T-helper 2 cell treated with Interferon-gamma antibody and Interleukin-4, amounts not matched to agents 100 ng/mL and 5 ng/mL, for 36 hours (primary cell): ENCODE measurements around the gene DOK7. TPM values are rescaled to one million over a fixed set of nuclear protein-coding genes. Genes with fewer than 3 reads are reported as not detected.

ENCODE experiments used
- intact Hi-C: fragments of 100-400 bp; cut with micrococcal nuclease; formaldehyde crosslinking; loops from one replicate; pipeline ENCODE4 v1.15.1; 2023
- total RNA-seq: library from RNA; stranded (reverse); gene quantifications from 2 replicates; pipeline ENCODE4 v1.2.3, GENCODE V29; 2022

Gene DOK7, protein sequence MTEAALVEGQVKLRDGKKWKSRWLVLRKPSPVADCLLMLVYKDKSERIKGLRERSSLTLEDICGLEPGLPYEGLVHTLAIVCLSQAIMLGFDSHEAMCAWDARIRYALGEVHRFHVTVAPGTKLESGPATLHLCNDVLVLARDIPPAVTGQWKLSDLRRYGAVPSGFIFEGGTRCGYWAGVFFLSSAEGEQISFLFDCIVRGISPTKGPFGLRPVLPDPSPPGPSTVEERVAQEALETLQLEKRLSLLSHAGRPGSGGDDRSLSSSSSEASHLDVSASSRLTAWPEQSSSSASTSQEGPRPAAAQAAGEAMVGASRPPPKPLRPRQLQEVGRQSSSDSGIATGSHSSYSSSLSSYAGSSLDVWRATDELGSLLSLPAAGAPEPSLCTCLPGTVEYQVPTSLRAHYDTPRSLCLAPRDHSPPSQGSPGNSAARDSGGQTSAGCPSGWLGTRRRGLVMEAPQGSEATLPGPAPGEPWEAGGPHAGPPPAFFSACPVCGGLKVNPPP
- not detected in 2 replicates for total RNA-seq

- intact Hi-C loops, result no loop called here
Observed at GRCh38 chr4:3462790-3463415, at the start of gene DOK7. Gene DOK7 (plus strand): TSS chr4:3463306. CDS start chr4:3463376, 70 bp downstream.

DNA sequence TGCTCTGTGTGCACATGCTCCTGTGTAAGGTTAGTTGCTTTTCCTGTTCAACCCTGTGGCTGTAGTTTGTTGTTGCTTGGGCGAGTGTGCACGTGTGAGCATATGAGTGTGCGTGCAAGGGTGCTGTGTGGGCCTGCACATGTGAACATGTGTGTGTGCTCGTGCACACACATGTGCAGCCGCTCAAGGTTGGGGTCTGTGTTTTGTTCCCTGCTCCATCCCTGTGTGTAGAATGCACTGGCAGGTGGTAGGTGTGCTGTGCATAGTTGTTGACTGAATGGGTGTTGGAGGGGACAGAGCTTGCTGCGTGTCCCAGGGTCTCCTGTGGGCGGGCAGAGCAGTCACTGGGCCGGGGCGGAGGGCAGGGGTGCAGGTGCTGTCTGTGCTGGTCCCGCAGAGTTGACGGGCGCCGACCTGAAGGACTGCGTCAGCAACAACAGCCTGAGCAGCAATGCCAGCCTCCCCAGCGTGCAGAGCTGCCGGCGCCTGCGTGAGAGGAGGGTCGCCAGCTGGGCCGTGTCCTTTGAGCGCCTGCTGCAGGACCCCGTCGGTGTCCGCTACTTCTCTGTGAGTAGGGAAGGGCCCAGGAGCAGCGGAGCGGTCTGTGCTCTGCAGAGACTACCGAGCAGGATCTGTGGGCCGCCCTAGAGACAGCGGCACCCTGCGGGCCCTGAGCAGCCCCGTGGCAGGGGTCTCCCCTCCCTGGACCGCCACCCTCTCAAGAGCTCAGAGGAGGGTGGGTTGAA lies 49.3 kb upstream of the DOK7 start:
- intact Hi-C loops, result no loop called here

- intact Hi-C loops, result no loop called here
Observed at GRCh38 chr4:3414421-3415279, 48.5 kb upstream of the DOK7 start.

DNA sequence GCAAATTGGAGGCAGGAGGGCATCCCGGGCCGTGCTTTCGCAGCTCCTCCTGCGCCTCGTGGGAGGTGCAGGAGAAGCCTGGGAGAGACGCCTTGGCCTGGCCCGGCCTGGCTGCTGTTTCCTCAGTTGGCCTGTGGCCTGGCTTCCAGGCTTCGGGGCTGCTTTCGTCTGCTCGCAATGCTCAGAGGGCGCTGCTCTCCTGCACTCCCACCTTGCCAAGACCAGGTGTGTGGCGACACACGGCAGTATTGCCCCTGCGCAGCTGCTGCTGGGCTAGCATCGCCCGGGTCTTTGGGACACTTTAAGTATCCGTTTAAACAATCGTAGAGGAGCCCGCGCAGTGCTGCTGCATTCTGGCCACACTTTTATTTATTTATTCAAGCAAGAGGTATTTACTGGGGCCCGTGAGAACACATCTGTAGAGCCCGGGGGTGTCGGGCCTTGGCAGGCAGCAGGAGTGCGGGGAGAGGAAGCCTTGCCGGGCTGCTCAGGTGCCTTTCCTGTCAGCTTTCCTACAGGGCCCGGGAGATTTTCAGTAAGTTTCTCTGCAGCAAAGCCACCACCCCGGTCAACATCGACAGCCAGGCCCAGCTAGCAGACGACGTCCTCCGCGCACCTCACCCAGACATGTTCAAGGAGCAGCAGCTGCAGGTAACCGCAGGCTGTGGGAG lies 47.5 kb upstream of the DOK7 start:
- intact Hi-C loops, result no loop called here

- intact Hi-C loops, result no loop called here
Observed at GRCh38 chr4:3416270-3416669, 46.8 kb upstream of the DOK7 start.

DNA sequence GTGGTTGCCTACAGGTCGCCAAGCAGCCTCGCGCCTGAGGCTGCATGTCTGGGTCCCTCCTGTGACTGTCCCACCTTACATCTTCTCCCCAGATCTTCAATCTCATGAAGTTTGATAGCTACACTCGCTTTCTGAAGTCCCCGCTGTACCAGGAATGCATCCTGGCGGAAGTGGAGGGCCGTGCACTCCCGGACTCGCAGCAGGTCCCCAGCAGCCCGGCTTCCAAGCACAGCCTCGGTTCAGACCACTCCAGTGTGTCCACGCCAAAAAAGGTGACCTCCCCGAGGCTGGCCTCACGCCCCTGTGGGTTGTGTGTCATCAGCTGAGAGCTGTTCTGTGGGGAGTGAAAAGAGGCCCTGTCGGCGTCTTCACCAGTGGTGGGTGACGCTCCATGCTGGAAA lies 46.3 kb upstream of the DOK7 start:
- intact Hi-C loops, result no loop called here

GRCh38 chr4:3417448-3417847 lies 45.7 kb upstream of the DOK7 start:
- intact Hi-C loops, result no loop called here

GRCh38 chr4:3418029-3418762 lies 44.9 kb upstream of the DOK7 start:
- intact Hi-C loops, result no loop called here

GRCh38 chr4:3419836-3420605 lies 43.1 kb upstream of the DOK7 start:
- intact Hi-C loops, result no loop called here

DNA sequence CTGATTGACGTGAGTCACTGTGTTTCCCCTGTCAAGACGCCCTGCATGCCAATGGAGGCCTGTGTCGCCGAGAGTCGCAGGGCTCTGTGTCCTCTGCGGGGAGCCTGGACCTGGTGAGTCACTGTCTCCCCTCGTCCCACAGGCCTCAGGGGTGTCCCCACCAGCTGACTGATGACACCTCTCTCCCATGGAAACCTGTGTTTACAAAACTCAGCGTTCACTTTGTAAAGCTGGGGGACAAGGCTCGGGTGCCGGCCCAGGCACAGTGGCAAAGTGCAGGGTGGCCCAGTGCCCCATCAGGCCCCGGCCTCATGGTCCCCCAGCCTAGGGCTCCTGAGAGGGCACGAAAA lies 42.5 kb upstream of the DOK7 start:
- intact Hi-C loops, result no loop called here

GRCh38 chr4:3420956-3421355 lies 42.1 kb upstream of the DOK7 start:
- intact Hi-C loops, result no loop called here

- intact Hi-C loops, result no loop called here
Observed at GRCh38 chr4:3421470-3421869, 41.6 kb upstream of the DOK7 start.

- intact Hi-C loops, result no loop called here
Observed at GRCh38 chr4:3422241-3422801, 40.8 kb upstream of the DOK7 start.

DNA sequence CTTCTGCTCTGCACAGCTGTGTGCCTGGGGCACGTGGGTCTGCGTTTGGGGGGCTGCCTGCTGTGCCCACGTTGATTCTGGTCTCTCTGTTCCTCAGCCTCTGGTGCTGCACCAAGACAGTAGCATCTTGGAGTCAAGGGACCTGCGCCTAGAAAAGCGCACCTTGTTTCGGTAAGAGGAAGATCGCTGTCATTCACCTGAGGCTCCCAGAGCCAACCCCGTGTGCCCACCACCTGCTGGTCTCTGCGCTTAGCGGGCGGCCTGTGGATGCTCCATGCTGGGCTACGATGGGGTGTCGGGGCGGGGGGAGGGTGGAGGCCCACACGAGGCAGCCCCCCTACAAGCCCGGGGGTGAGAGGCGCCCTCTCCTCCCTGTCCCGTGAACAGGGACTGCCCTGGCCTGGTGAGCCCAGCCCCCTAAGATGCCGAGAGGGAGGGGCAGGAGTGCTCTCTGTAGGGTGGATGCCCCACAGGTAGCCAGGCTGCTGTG lies 40.3 kb upstream of the DOK7 start:
- intact Hi-C loops, result no loop called here

GRCh38 chr4:3423406-3423805 lies 39.7 kb upstream of the DOK7 start:
- intact Hi-C loops, result no loop called here

DNA sequence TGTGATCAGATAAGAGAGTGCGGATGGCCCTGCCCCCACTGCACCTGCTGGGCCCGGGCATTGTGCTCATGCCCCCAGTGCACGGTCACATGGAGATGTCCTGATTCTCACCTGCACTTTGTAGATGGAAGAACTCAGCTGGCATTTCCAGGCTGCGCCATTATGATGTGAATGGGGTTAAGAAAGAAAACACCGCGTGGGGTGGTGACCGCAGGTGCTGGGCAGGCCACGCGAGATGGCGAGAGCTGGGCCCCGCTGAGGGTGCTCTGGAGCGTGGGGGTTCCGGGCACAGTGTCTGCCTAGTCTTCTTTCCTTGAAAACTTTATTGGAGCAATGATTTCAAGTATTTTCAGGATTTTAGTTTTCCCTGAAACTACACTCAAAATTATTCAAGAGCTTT lies 39.2 kb upstream of the DOK7 start:
- intact Hi-C loops, result no loop called here

DNA sequence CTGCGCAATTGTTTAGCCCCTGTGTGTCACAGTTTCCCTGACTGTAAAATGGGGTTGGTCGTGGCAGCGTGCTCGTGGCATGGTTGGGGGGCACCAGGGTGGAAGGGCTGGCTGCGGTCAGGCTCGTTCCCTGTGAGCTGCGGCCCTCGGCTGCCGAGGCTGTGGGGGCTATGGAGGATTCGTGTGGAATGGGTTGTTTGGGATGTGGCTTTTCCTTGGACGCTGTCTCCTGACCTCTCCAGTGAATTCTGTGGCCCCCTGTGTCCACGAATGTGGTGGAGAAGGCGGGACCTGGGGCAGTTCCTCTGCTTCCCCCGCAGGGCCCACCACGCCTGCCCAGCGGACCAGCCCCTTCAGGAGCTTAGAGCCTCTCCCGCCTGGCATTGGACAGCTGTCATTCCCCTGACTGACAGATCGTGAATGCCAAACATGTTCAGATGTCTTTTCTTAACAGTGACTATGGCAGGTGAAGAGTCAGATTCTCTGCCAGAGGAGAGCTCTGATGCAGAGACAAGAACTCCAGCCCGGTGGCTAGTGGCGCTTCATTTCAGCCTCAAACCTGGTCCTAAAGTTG lies 38.5 kb upstream of the DOK7 start:
- intact Hi-C loops, result no loop called here

- intact Hi-C loops, result no loop called here
Observed at GRCh38 chr4:3426465-3427133, 36.5 kb upstream of the DOK7 start.
